ENCODE results near the gene SULT1E1. TPM values are rescaled to one million over a fixed set of nuclear protein-coding genes. Genes with fewer than 3 reads are reported as not detected.

Gene SULT1E1
- polyA plus RNA-seq, 1 donor (not counting 4 experiments of a cell fraction or from before 2014, with no cell fraction given), result 4.6 TPM

DNA sequence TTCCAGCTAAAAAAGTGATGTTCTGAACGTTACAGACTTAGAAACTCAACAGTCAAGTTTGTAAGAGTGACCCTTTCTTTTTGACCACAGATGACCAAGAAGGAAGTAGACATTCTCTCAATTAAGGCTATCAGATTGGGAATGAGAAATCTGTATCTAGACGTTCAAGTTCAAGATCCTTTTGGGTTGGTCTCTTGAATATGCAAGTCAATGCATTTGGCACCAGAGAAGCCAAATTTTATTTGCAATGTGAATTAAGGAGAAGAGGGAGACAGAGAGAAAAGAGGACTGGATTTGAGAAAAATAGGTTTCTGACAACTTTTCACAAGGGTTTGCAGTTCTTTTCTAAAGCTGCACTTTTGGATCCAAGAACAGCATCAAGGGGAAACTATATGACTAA lies 17.5 kb upstream of the SULT1E1 start:
- H3K36me3 ChIP-seq (ENCODE audit: control insufficient read depth in 2 of 2, extremely low read depth in 1 of 2, insufficient read depth in 2 of 2, low read length in 2 of 2), result no peaks in the 10 kb centered on the region
- no peaks in the 10 kb centered on the region for H3K4me1 ChIP-seq (ENCODE audit: control insufficient read depth, extremely low read depth, insufficient read depth, low read length)
- H2AFZ ChIP-seq (ENCODE audit: control insufficient read depth, low read length), result no peak overlapping the region
- no peaks in the 10 kb centered on the region for H4K20me1 ChIP-seq (ENCODE audit: control insufficient read depth, extremely low read depth, insufficient read depth, low read length)
- no peaks in the 10 kb centered on the region for H3K27me3 ChIP-seq (ENCODE audit: control insufficient read depth, extremely low read depth, insufficient read depth, low read length)
- TF ChIP-seq EZH2 (IDR thresholded peaks at IDR 0.05; ENCODE audit: low read length), result no peak
- TF ChIP-seq, protein P1, sequence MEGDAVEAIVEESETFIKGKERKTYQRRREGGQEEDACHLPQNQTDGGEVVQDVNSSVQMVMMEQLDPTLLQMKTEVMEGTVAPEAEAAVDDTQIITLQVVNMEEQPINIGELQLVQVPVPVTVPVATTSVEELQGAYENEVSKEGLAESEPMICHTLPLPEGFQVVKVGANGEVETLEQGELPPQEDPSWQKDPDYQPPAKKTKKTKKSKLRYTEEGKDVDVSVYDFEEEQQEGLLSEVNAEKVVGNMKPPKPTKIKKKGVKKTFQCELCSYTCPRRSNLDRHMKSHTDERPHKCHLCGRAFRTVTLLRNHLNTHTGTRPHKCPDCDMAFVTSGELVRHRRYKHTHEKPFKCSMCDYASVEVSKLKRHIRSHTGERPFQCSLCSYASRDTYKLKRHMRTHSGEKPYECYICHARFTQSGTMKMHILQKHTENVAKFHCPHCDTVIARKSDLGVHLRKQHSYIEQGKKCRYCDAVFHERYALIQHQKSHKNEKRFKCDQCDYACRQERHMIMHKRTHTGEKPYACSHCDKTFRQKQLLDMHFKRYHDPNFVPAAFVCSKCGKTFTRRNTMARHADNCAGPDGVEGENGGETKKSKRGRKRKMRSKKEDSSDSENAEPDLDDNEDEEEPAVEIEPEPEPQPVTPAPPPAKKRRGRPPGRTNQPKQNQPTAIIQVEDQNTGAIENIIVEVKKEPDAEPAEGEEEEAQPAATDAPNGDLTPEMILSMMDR (optimal IDR thresholded peaks at IDR 0.05 in 1 of 3, IDR thresholded peaks at IDR 0.05 in 1 of 3, conservative IDR thresholded peaks at IDR 0.05 in 1 of 3; ENCODE audit: extremely low read depth in 1 of 3, insufficient read depth in 2 of 3, low read length in 3 of 3), result no peak
- dilution Hi-C loops (cut with MboI; ENCODE audit: extremely low pct_ligation_motif_present, low sequenced_read_pairs), result no loop called here
- no peak for FAIRE-seq
- H3K4me2 ChIP-seq (ENCODE audit: control insufficient read depth, extremely low read depth, insufficient read depth, low read depth, low read length), result no peak overlapping the region
- no peaks in the 10 kb centered on the region for H3K9me1 ChIP-seq (ENCODE audit: control insufficient read depth, extremely low read depth, insufficient read depth, low read length)
- DNase-seq (ENCODE audit: low read depth, low spot score), result no peak
- H3K9me3 ChIP-seq (ENCODE audit: control insufficient read depth, low read depth, low read length), result no peaks in the 10 kb centered on the region
- no peak overlapping the region for H3K4me3 ChIP-seq (ENCODE audit: control insufficient read depth in 2 of 3, extremely low read depth in 1 of 3, insufficient read depth in 2 of 3, low read depth in 1 of 3, low read length in 3 of 3)
- no peaks in the 10 kb centered on the region for H3K79me2 ChIP-seq (ENCODE audit: control insufficient read depth, insufficient read depth, low read length)
- H3K27ac ChIP-seq (ENCODE audit: control insufficient read depth, insufficient read depth, low read length), result no peak overlapping the region
- H3K9ac ChIP-seq (ENCODE audit: control insufficient read depth, extremely low read depth, insufficient read depth, low read length), result no peak overlapping the region

DNA sequence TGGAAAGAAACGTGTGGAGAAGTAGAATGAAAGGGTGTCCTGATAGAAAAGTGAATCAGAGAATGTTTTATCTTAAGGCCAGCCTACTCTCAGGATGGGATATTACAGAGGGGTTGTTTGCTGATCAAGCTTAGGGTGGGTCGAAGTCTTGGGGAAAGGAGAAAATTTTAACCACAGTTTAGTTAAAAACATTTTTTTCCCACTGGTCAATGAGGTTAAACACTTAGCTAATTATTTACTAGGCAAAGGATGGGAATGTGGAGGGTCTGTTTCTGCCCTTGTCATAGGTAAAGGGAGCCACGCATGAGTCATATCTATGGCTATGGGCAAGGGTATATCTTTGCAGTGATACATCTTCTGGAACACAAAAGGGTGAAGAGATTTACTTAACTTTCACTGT lies 16.1 kb upstream of the SULT1E1 start:
- H2AFZ ChIP-seq (ENCODE audit: control insufficient read depth, low read length), result no peak overlapping the region
- DNase-seq (ENCODE audit: low read depth, low spot score) (no peak), FAIRE-seq (no peak)
- H3K9me3 ChIP-seq (ENCODE audit: control insufficient read depth, low read depth, low read length), result no peaks in the 10 kb centered on the region
- H3K9me1 ChIP-seq (ENCODE audit: control insufficient read depth, extremely low read depth, insufficient read depth, low read length), result no peaks in the 10 kb centered on the region
- no peak overlapping the region for H3K4me2 ChIP-seq (ENCODE audit: control insufficient read depth, extremely low read depth, insufficient read depth, low read depth, low read length)
- no peak overlapping the region for H3K27ac ChIP-seq (ENCODE audit: control insufficient read depth, insufficient read depth, low read length)
- dilution Hi-C loops (cut with MboI; ENCODE audit: extremely low pct_ligation_motif_present, low sequenced_read_pairs), result no loop called here
- no peak overlapping the region for H3K4me3 ChIP-seq (ENCODE audit: control insufficient read depth in 2 of 3, extremely low read depth in 1 of 3, insufficient read depth in 2 of 3, low read depth in 1 of 3, low read length in 3 of 3)
- H3K4me1 ChIP-seq (ENCODE audit: control insufficient read depth, extremely low read depth, insufficient read depth, low read length), result no peaks in the 10 kb centered on the region
- TF ChIP-seq, protein P1 (optimal IDR thresholded peaks at IDR 0.05 in 1 of 3, IDR thresholded peaks at IDR 0.05 in 1 of 3, conservative IDR thresholded peaks at IDR 0.05 in 1 of 3; ENCODE audit: extremely low read depth in 1 of 3, insufficient read depth in 2 of 3, low read length in 3 of 3), result no peak
- no peak for TF ChIP-seq EZH2 (IDR thresholded peaks at IDR 0.05; ENCODE audit: low read length)
- H3K27me3 ChIP-seq (ENCODE audit: control insufficient read depth, extremely low read depth, insufficient read depth, low read length), result no peaks in the 10 kb centered on the region
- H3K79me2 ChIP-seq (ENCODE audit: control insufficient read depth, insufficient read depth, low read length), result no peaks in the 10 kb centered on the region
- H3K36me3 ChIP-seq (ENCODE audit: control insufficient read depth in 2 of 2, extremely low read depth in 1 of 2, insufficient read depth in 2 of 2, low read length in 2 of 2), result no peaks in the 10 kb centered on the region
- H4K20me1 ChIP-seq (ENCODE audit: control insufficient read depth, extremely low read depth, insufficient read depth, low read length), result no peaks in the 10 kb centered on the region
- H3K9ac ChIP-seq (ENCODE audit: control insufficient read depth, extremely low read depth, insufficient read depth, low read length), result no peak overlapping the region

All from keratinocyte (primary cell).